Stomach smooth muscle (tissue), 2 donors: ENCODE measurements around the gene EGFR.

Experiments used
- H3K27ac ChIP-seq: one replicate; pipeline ENCODE4 v1.7.0; 2013; ENCODE audit warnings: mild to moderate bottlenecking, low read length, inconsistent platforms
- H3K27me3 ChIP-seq, 2 donors: one replicate each; pipeline ENCODE4 v1.7.0; 2013; ENCODE audit warnings: low read length in 2 of 2; ENCODE audit not compliant: insufficient read depth in 2 of 2, control insufficient read depth in 1 of 2
- H3K36me3 ChIP-seq, 2 donors: one replicate each; pipeline ENCODE4 v1.7.0; 2013; ENCODE audit warnings: low read length in 2 of 2; ENCODE audit not compliant: control insufficient read depth in 2 of 2, insufficient read depth in 2 of 2
- H3K4me1 ChIP-seq: one replicate; pipeline ENCODE4 v1.7.0; 2013; ENCODE audit warnings: low read length; ENCODE audit not compliant: control insufficient read depth, insufficient read depth
- H3K4me3 ChIP-seq, 2 donors: one replicate each; pipeline ENCODE4 v1.7.0; 2013; ENCODE audit warnings: low read length in 2 of 2
- H3K9ac ChIP-seq, 2 donors: one replicate each; pipeline ENCODE4 v1.7.0; 2013; ENCODE audit warnings: low read length in 2 of 2, mild to moderate bottlenecking in 1 of 2
- H3K9me3 ChIP-seq, 2 donors: one replicate each; pipeline ENCODE4 v1.7.0; 2013; ENCODE audit warnings: low read length in 2 of 2; ENCODE audit not compliant: control insufficient read depth in 2 of 2
- donor health status: healthy.
- donor health status: Pancreatic carcinoma.

The EGFR gene

GRCh38 chr7:55104123-55104522 lies 85.3 kb downstream of the EGFR start:
- H3K9ac ChIP-seq, result no peak overlapping the region
- no peak overlapping the region for H3K4me3 ChIP-seq
- H3K27me3 ChIP-seq, result no peaks in the 10 kb centered on the region
- no peaks in the 10 kb centered on the region for H3K36me3 ChIP-seq
- H3K27ac ChIP-seq, result no peak overlapping the region
- peaks cover 30% of the 10 kb centered on the region for H3K4me1 ChIP-seq
- H3K9me3 ChIP-seq, result no peaks in the 10 kb centered on the region

- H3K4me3 ChIP-seq, result no peak overlapping the region
- no peaks in the 10 kb centered on the region for H3K27me3 ChIP-seq
- H3K27ac ChIP-seq, result no peak overlapping the region
- no peak overlapping the region for H3K9ac ChIP-seq
- H3K9me3 ChIP-seq, result no peaks in the 10 kb centered on the region
- no peaks in the 10 kb centered on the region for H3K36me3 ChIP-seq
- peaks cover 23% of the 10 kb centered on the region for H3K4me1 ChIP-seq
Observed at GRCh38 chr7:55104712-55105433, 86.1 kb downstream of the EGFR start.

- H3K27me3 ChIP-seq, result no peaks in the 10 kb centered on the region
- H3K27ac ChIP-seq, result no peak overlapping the region
- no peak overlapping the region for H3K9ac ChIP-seq
- H3K4me3 ChIP-seq, result no peak overlapping the region
- H3K4me1 ChIP-seq, result peaks cover 24% of the 10 kb centered on the region
- H3K9me3 ChIP-seq, result no peaks in the 10 kb centered on the region
- no peaks in the 10 kb centered on the region for H3K36me3 ChIP-seq
Observed at GRCh38 chr7:55105952-55106351, 87.1 kb downstream of the EGFR start.

GRCh38 chr7:55107946-55108345 lies 89.1 kb downstream of the EGFR start:
- no peaks in the 10 kb centered on the region for H3K27me3 ChIP-seq
- no peak overlapping the region for H3K4me3 ChIP-seq
- no peaks in the 10 kb centered on the region for H3K36me3 ChIP-seq
- H3K27ac ChIP-seq, result no peak overlapping the region
- no peaks in the 10 kb centered on the region for H3K9me3 ChIP-seq
- peaks cover 18% of the 10 kb centered on the region for H3K4me1 ChIP-seq
- H3K9ac ChIP-seq, result no peak overlapping the region

GRCh38 chr7:55108401-55108800 lies 89.6 kb downstream of the EGFR start:
- Histone ChIP-seq H3K27ac (no peak overlapping the region), H3K4me1 (peaks cover 18% of the 10 kb centered on the region), H3K9ac (no peak overlapping the region), H3K36me3 (no peaks in the 10 kb centered on the region), H3K9me3 (no peaks in the 10 kb centered on the region), H3K4me3 (no peak overlapping the region), H3K27me3 (no peaks in the 10 kb centered on the region)

GRCh38 chr7:55108818-55109217 lies 90.0 kb downstream of the EGFR start:
- Histone ChIP-seq H3K9me3 (no peaks in the 10 kb centered on the region), H3K27ac (no peak overlapping the region), H3K4me1 (peaks cover 18% of the 10 kb centered on the region), H3K4me3 (no peak overlapping the region), H3K36me3 (no peaks in the 10 kb centered on the region), H3K9ac (no peak overlapping the region), H3K27me3 (no peaks in the 10 kb centered on the region)

GRCh38 chr7:55109404-55110167 lies 90.8 kb downstream of the EGFR start:
- Histone ChIP-seq H3K27me3 (no peaks in the 10 kb centered on the region), H3K9ac (no peak overlapping the region), H3K36me3 (no peaks in the 10 kb centered on the region), H3K4me3 (no peak overlapping the region), H3K4me1 (peaks cover 18% of the 10 kb centered on the region), H3K27ac (no peak overlapping the region), H3K9me3 (no peaks in the 10 kb centered on the region)

GRCh38 chr7:55110282-55110992 lies 91.6 kb downstream of the EGFR start:
- H3K4me1 ChIP-seq, result peaks cover 17% of the 10 kb centered on the region
- H3K9me3 ChIP-seq, result no peaks in the 10 kb centered on the region
- H3K9ac ChIP-seq, result peak overlapping the region; percentile 13 to 16
- peak overlapping the region; percentile 50 to 52 for H3K4me3 ChIP-seq
- H3K36me3 ChIP-seq, result no peaks in the 10 kb centered on the region
- peak overlapping the region; percentile 41 for H3K27ac ChIP-seq
- H3K27me3 ChIP-seq, result no peaks in the 10 kb centered on the region

GRCh38 chr7:55110993-55111361 lies 92.2 kb downstream of the EGFR start:
- H3K4me3 ChIP-seq, result peak overlapping the region; percentile 50 to 52
- no peaks in the 10 kb centered on the region for H3K9me3 ChIP-seq
- peak overlapping the region; percentile 13 to 16 for H3K9ac ChIP-seq
- H3K4me1 ChIP-seq, result peaks cover 12% of the 10 kb centered on the region
- no peaks in the 10 kb centered on the region for H3K36me3 ChIP-seq
- H3K27me3 ChIP-seq, result no peaks in the 10 kb centered on the region
- H3K27ac ChIP-seq, result peak overlapping the region; percentile 41

- Histone ChIP-seq H3K4me3 (no peak overlapping the region), H3K27me3 (no peaks in the 10 kb centered on the region), H3K9me3 (no peaks in the 10 kb centered on the region), H3K9ac (no peak overlapping the region), H3K36me3 (no peaks in the 10 kb centered on the region), H3K4me1 (peaks cover 9% of the 10 kb centered on the region), H3K27ac (no peak overlapping the region)
Observed at GRCh38 chr7:55112056-55112455, 93.2 kb downstream of the EGFR start.
